ENCODE measurements around the gene DDX56. TPM values are rescaled to one million over a fixed set of nuclear protein-coding genes. Genes with fewer than 3 reads are reported as not detected.

DDX56 gene
- 45.9 and 52.6 TPM in 2 replicates for polyA plus RNA-seq (2011; rRNA removed)
- 46.6 and 62.9 TPM in 2 replicates for polyA minus RNA-seq (2011; rRNA and poly(A)+ RNA removed)

- H3K27ac ChIP-seq (ENCODE audit: low read depth, low read length): peak within 1 kb of the TSS; percentile 52
- H3K4me3 ChIP-seq (ENCODE audit: low read depth, low read length): peak within 1 kb of the TSS; percentile 98
- POLR2A ChIA-PET: interaction anchor here (0.5 to 2.3 kb wide), 13 partner anchors 9 to 672 kb away, joined by 3 to 11 read pairs (median 4); partner anchors contain the start of genes H2AZ2, NUDCD3, OGDH and TMED4
- TF ChIP-seq CTCF (IDR thresholded peaks at IDR 0.05; ENCODE audit: low read depth, low read length): no peak
- DNase-seq (ENCODE audit: low read depth, low spot score): peak; percentile 83
- no peaks in the 10 kb centered on the region for H3K27me3 ChIP-seq (ENCODE audit: control insufficient read depth, insufficient read depth, low read length)
- peaks cover 4% of the 10 kb centered on the region; the same call in 1 of the 2 replicates for H3K9me3 ChIP-seq (ENCODE audit: control insufficient read depth, insufficient read depth, low read length)
- CTCF ChIA-PET: interaction anchor here (0.8 to 1.4 kb wide), 4 partner anchors 8 to 273 kb away, joined by 3 read pairs; no protein-coding TSS in a partner anchor
Observed at GRCh38 chr7:44573464-44574286, at the start of gene DDX56. TSS of gene DDX56 (minus strand) at chr7:44573908. CDS start at chr7:44573895, 13 bp downstream.

GRCh38 chr7:44622342-44623151, 48.8 kb upstream of the DDX56 start:
- no peaks in the 10 kb centered on the region for H3K9me3 ChIP-seq (ENCODE audit: control insufficient read depth, insufficient read depth, low read length)
- CTCF ChIA-PET: interaction anchor here (0.6 kb wide), 1 partner anchor 197 kb away, joined by 3 read pairs; no protein-coding TSS in a partner anchor
- no peak overlapping the region for H3K27ac ChIP-seq (ENCODE audit: low read depth, low read length)
- POLR2A ChIA-PET: no interaction called here
- no peak for TF ChIP-seq CTCF (IDR thresholded peaks at IDR 0.05; ENCODE audit: low read depth, low read length)
- no peak for DNase-seq (ENCODE audit: low read depth, low spot score)
- no peaks in the 10 kb centered on the region for H3K27me3 ChIP-seq (ENCODE audit: control insufficient read depth, insufficient read depth, low read length)
- H3K4me3 ChIP-seq (ENCODE audit: low read depth, low read length): no peak overlapping the region

GRCh38 chr7:44621750-44622103, 48.0 kb upstream of the DDX56 start:
- DNase-seq (ENCODE audit: low read depth, low spot score): no peak
- Histone ChIP-seq H3K27me3 (ENCODE audit: control insufficient read depth, insufficient read depth, low read length) (no peaks in the 10 kb centered on the region), H3K9me3 (ENCODE audit: control insufficient read depth, insufficient read depth, low read length) (no peaks in the 10 kb centered on the region), H3K27ac (ENCODE audit: low read depth, low read length) (no peak overlapping the region), H3K4me3 (ENCODE audit: low read depth, low read length) (no peak overlapping the region)
- no peak for TF ChIP-seq CTCF (IDR thresholded peaks at IDR 0.05; ENCODE audit: low read depth, low read length)
- ChIA-PET CTCF (interaction anchor here (0.6 kb wide), 1 partner anchor 198 kb away, joined by 3 read pairs; no protein-coding TSS in a partner anchor), POLR2A (no interaction called here)

GRCh38 chr7:44621034-44621749, 47.5 kb upstream of the DDX56 start:
- no peak for TF ChIP-seq CTCF (IDR thresholded peaks at IDR 0.05; ENCODE audit: low read depth, low read length)
- ChIA-PET CTCF (interaction anchor here (0.6 to 1.5 kb wide), 2 partner anchors 14 to 199 kb away, joined by 3 to 6 read pairs; no protein-coding TSS in a partner anchor), POLR2A (no interaction called here)
- Histone ChIP-seq H3K27ac (ENCODE audit: low read depth, low read length) (no peak overlapping the region), H3K27me3 (ENCODE audit: control insufficient read depth, insufficient read depth, low read length) (no peaks in the 10 kb centered on the region), H3K4me3 (ENCODE audit: low read depth, low read length) (no peak overlapping the region), H3K9me3 (ENCODE audit: control insufficient read depth, insufficient read depth, low read length) (no peaks in the 10 kb centered on the region)
- no peak for DNase-seq (ENCODE audit: low read depth, low spot score)

Data from AG04450 (cell line).